NCI-H748 treated with DMSO at 0.1 percent for 48 hours (cell line): ENCODE data around the gene OTOF.
"Not testable (repeated sequence)": the region's sequence is repeated elsewhere in the genome, so short reads cannot be mapped to it uniquely, and the experiment has no call there.

Source experiments
- DNase-seq: peaks from one replicate; lab custom pipeline; 2025; lab: John Stamatoyannopoulos, UW

Gene OTOF

GRCh38 chr2:26480566-26481423, 2.9 kb upstream of the OTOF start:
- no peak for DNase-seq

- no peak for DNase-seq
Observed at GRCh38 chr2:26479789-26480565, 2.1 kb upstream of the OTOF start.

DNA sequence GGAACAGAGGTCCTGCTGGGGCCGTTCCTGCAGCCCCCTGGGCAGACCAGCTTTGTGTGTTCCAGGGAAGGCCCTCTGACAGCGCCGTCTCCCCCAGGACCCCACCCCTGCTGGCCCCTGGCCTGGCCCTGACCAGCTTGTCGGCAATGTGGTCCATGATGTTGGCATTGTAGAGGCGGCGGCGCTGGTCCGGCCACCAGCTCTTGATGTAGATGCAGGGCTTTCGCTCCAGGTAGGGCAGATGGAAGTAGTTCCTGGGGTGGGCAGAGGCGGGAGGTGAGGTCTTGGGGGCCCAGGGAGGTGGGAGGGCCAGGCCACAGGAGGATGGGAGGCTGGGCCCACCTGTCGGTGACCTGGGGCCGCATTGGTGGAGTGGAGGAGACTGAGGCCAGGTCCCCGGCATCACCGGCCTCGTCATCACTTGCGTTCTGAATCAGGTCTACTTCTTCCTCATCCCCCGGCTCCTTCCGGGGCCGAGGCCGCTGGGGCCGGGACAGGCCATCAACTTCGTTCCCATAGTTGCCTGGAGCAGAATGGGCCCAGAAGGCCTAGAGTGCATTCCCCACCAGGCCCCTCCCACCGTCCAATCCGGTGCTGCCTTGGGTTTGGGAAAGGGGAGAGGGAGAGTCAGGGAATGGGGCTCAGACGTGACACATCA, 1.3 kb upstream of the OTOF start:
- DNase-seq: no peak

DNA sequence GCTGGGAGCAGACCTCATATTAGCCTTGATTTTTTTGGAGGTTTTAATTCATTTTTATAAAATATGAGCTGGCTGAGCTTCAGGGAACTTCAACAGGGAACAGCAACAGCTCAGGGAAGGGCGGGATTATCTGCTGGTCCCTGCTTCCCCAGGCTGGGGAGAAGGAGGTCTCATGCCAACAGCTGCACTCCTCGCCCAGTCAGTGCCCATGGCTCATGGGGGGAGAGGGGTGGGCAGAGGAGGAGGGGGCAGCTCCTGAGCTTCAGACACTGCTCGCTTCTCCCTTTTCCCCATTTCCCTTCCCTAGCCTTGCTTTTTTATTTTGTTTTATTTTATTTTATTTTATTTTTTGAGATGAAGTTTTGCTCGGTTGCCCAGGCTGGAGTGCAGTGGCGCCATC, 442 bp upstream of the OTOF start:
- DNase-seq: no peak

DNA sequence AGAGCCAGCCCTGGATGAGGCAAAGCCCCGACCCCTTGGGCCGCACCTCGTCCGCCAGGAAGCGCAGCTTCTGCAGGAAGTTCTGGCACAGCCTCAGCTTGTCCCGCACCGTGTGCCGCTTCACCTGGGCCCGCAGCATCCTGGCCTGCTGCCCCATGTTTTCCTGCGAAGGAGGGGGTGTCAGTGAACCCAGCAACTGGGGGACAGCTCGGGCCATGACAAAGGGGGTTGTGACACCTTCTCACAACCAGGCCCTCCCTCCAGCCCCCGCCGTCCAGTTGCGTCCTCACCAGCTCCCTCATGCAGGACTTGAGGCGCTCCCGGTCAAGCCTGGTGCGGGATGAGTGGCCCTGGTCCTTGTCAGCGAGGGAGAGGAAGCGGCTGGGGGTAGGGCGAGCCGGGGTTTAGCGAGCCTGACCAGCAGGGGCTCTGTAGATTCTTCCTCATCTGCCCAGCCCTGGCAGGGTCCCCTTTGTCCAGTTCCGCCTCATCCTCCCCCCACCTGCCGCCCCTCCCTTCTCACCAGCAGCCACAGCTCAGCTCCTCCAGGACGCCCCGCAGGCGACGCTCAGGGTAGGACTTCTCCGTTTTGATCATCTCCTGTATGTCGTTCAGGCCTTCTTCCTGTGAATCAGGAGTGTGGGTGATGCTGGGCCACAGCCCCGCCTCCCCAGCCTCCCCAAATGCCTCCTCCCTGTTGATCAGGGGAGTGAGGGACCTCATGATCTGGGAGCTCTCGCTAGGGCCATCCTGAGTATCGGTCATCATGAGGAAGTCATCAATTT, 606 bp downstream of the OTOF start:
- DNase-seq: no peak

DNA sequence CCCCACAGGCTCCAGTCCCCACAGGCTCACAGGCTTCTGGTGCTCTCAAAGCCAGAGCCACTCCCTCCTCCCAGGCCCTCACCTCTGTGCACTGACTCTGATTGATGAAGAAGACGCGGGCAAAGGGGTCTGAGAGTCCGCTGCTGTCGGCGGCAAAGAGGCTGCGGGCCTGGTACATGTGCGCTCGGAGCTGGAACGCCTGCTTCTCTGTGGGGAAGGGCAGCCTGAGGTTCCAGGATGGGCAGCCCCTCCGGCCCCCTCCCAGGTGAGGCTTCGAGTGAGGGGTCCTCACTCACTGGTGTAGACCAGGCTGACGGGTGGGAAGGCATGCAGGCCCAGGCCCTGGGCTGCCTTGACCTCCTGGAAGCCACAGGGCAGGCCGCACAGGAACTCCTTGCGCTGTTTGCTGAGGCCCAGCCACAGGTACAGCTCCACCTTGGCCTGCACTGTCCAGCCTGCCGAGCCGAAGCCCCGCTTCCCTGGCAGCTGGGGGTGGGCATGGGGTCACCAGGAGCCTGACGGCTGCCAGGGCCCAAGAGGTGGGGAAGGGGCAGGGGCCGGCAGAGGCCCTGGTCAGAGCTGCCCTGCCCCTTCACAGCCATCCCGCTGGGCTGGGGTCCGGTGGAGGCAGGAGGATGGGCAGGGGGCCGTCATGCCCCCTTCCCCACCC, 2.0 kb downstream of the OTOF start:
- DNase-seq: no peak

DNA sequence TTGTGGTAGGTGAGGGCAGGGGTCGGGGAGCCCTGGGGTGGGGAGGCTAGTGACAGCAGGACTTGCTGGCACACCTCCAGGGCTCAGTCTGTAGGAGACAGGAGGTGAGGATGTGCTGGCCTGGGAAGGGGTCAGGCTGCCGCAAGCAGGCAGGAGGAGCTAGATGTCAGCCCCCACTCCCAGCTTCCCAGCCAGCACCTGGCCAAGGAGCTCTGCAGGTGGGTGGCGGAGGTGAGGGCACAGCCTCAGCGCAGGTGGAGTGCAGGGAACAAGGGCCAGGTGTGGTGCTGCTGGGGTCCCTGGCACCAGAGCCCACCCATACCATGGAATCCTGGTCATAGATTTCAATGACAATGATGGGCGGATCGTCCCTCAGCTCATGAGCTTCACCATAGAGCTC, 2.9 kb downstream of the OTOF start:
- no peak for DNase-seq

DNA sequence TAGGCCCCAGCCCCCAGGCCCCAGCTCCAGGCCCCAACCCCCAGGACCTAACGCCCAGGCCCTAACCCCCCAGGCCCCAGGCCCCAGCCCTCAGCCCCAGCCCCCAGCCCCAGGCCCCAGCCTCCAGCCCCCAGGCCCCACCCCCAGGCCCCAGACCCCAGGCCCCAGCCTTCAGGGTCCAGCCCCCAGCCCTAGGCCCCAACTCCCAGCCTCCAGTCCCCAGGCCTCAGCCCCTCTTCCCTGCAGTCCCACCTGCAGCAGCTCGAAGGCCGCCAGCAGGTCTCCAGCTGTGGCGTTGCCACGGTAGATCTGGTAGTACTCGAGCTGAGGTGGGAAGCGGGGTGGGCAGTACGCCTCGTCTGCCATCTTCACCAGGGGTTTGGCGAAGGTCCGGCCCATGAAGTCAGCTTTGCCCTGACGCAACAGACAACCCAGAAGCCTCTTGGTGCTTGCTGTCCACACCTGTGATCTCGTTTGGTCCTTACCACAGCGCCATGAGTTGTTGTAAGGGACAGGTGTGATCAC, 3.6 kb downstream of the OTOF start:
- no peak for DNase-seq

DNA sequence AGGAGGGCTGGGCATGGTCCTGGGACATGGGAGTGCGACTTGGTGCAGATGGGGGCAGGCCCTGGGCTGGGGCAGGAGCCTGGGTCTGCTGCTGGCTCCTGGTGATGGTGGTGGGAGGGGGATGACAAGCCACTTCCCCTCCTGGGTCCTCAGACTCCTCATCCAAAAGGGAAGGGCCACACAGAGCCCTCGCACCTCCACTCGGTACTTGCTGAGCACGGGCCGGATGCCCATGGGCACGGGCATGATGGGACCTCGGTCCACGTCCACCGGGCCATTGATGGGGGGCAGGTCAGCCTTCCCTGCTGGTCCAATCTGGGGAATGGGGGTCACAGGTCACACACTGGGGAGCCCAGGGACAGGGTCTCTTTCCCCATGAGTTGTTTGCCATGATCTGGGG, 4.1 kb downstream of the OTOF start:
- no peak for DNase-seq

- DNase-seq: no peak
Observed at GRCh38 chr2:26472821-26473655, 4.9 kb downstream of the OTOF start.

- DNase-seq: no peak
Observed at GRCh38 chr2:26471766-26472706, 5.9 kb downstream of the OTOF start.

GRCh38 chr2:26471289-26471688, 6.6 kb downstream of the OTOF start:
- DNase-seq: no peak

DNA sequence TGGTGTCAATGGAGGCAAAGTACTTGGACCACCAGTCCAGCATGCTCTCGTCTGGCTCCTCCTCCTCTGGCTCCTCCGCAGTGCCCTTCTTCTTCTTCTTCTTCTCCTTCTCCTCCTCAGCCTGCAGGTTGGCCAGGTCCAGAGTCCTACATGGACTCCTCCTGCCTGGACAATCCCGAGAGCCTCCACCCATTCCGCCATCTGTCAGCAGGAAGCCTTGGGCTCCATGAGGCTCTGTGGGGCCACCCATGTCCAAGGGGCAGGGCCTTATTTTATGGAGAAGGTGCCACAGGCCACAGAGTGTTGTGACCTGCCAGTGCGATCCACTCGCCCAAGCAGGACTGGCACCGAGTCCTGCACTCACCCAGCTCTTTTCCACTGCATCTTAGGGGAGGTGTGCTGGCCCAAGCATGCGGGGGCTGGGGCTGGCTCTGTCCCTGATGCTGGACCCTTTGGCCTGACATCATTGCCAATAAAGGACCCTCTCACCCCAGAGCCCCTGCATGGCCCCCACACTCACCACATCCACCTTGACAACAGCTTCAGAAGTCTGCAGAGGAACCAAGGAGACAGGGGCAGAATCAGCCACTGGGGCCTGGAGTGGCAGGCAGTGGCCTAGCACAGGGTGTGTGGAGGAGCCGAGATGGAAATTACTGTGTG, 7.2 kb downstream of the OTOF start:
- DNase-seq: no peak

GRCh38 chr2:26469955-26470354, 8.0 kb downstream of the OTOF start:
- DNase-seq: no peak

- peak; percentile 58 for DNase-seq
Observed at GRCh38 chr2:26469092-26469710, 8.7 kb downstream of the OTOF start.

GRCh38 chr2:26468544-26468943, 9.4 kb downstream of the OTOF start:
- not testable (repeated sequence) for DNase-seq

DNA sequence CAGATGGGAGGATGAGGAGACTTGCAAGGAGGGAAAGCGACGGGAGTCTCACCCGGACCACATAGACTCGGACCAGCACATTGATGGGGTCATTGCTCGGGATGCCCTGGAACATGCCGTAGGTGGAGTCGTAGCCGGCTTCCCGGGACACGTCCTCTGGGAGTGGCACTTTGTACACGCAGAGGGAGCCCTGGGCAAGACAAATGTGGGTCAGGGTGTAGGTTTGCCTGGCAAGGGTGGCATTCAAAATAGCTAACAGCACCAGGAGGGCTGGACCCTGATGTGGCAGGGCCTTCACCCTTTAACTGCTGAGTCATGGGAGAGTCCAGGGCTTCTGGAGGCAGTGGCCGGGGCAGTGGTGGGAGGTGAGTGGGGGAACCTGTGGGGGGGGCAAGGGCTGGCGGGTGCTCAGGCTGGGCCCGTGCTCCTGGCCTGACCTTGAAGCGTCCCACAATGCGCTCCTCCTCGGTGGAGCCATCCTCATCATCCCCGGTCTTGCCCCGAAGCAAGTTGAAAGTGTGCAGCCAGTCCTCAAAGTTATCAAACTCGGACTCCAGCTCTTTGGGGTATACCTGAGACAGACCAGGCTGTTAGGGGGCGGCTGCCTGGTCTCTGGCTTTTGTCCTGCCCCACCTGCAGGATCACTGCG, 11.1 kb downstream of the OTOF start:
- no peak for DNase-seq
